Measurements from ENCODE around the gene PCDHGB4.

PCDHGB4 gene

DNA sequence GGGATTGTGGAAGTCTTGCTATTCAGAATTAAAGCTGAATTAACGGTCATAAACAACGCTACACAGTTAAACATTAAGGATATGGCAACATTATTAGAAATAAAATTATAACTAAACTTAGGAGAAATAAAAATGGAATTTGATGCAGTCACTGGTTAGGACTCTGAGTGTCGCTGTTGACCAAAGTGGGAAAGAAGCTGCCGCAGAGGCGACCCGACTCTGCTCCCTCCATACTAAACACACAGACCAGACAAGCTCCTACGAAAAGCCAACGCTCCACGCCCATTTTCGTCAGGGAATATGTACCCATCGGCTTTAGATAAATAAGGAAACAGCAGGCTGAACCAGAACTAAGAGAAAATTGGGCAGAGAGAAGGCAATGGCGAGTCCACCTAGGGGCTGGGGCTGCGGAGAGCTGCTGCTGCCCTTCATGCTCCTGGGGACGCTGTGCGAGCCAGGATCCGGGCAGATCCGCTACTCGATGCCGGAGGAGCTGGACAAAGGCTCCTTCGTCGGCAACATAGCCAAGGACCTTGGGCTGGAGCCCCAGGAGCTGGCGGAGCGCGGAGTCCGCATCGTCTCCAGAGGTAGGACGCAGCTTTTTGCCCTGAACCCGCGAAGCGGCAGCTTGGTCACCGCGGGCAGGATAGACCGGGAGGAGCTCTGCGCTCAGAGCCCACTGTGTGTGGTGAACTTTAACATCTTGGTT is 23.4 kb upstream of the PCDHGB4 start, which contains the start of gene PCDHGA5:
TSS of gene PCDHGA5 (plus strand) at position 211 of the 709 bp plus-strand sequence. CDS start at position 380, 169 bp downstream.
- no peak for TF ChIP-seq CEBPB (IDR thresholded peaks at IDR 0.05)

DNA sequence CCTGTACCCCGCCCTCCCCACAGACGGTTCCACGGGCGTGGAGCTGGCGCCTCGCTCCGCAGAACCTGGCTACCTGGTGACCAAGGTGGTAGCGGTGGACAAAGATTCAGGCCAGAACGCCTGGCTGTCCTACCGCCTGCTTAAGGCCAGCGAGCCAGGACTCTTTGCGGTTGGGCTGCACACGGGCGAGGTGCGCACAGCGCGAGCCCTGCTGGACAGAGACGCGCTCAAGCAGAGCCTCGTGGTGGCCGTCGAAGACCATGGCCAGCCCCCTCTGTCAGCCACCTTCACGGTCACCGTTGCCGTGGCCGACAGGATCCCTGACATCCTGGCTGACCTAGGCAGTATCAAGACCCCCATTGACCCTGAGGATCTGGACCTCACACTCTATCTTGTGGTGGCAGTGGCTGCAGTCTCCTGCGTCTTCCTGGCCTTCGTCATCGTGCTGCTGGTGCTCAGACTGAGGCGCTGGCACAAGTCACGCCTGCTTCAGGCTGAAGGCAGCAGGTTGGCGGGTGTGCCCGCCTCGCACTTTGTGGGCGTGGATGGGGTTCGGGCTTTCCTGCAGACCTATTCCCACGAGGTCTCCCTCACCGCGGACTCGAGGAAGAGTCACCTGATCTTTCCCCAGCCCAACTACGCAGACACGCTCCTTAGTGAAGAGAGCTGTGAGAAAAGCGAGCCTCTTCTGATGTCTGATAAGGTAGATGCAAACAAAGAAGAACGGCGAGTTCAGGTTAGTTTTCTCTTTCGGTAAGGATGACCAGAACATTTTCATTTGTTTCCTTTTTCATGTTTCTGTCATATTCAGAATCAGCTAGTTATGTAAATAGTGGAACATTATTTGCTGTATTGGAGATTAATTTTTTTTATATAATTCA is 21.2 kb upstream of the PCDHGB4 start:
- TF ChIP-seq, protein P1, sequence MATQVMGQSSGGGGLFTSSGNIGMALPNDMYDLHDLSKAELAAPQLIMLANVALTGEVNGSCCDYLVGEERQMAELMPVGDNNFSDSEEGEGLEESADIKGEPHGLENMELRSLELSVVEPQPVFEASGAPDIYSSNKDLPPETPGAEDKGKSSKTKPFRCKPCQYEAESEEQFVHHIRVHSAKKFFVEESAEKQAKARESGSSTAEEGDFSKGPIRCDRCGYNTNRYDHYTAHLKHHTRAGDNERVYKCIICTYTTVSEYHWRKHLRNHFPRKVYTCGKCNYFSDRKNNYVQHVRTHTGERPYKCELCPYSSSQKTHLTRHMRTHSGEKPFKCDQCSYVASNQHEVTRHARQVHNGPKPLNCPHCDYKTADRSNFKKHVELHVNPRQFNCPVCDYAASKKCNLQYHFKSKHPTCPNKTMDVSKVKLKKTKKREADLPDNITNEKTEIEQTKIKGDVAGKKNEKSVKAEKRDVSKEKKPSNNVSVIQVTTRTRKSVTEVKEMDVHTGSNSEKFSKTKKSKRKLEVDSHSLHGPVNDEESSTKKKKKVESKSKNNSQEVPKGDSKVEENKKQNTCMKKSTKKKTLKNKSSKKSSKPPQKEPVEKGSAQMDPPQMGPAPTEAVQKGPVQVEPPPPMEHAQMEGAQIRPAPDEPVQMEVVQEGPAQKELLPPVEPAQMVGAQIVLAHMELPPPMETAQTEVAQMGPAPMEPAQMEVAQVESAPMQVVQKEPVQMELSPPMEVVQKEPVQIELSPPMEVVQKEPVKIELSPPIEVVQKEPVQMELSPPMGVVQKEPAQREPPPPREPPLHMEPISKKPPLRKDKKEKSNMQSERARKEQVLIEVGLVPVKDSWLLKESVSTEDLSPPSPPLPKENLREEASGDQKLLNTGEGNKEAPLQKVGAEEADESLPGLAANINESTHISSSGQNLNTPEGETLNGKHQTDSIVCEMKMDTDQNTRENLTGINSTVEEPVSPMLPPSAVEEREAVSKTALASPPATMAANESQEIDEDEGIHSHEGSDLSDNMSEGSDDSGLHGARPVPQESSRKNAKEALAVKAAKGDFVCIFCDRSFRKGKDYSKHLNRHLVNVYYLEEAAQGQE (IDR thresholded peaks at IDR 0.05; ENCODE audit: low read depth) = no peak
- TF ChIP-seq CEBPB (IDR thresholded peaks at IDR 0.05) = no peak
- no peak for TF ChIP-seq TCF12 (IDR thresholded peaks at IDR 0.05; ENCODE audit: low read depth)
- TF ChIP-seq, protein P2, sequence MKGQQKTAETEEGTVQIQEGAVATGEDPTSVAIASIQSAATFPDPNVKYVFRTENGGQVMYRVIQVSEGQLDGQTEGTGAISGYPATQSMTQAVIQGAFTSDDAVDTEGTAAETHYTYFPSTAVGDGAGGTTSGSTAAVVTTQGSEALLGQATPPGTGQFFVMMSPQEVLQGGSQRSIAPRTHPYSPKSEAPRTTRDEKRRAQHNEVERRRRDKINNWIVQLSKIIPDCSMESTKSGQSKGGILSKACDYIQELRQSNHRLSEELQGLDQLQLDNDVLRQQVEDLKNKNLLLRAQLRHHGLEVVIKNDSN (IDR thresholded peaks at IDR 0.05) = no peak
- no peak for TF ChIP-seq EP300 (IDR thresholded peaks at IDR 0.05; ENCODE audit: borderline replicate concordance)
- no peak for TF ChIP-seq TAF1 (IDR thresholded peaks at IDR 0.05; ENCODE audit: low read depth)
- no peak for TF ChIP-seq EGR1 (IDR thresholded peaks at IDR 0.05)
- TF ChIP-seq ZBTB7A (IDR thresholded peaks at IDR 0.05; ENCODE audit: low read depth) = no peak
- TF ChIP-seq YY1 (IDR thresholded peaks at IDR 0.05; ENCODE audit: low read depth) = no peak
- TF ChIP-seq, protein P3, sequence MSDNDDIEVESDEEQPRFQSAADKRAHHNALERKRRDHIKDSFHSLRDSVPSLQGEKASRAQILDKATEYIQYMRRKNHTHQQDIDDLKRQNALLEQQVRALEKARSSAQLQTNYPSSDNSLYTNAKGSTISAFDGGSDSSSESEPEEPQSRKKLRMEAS (IDR thresholded peaks at IDR 0.05) = no peak
- TF ChIP-seq RAD21 (IDR thresholded peaks at IDR 0.05; ENCODE audit: low read depth) = no peak
- no peak for TF ChIP-seq CREB1 (IDR thresholded peaks at IDR 0.05; ENCODE audit: low read depth)
- TF ChIP-seq TEAD4 (IDR thresholded peaks at IDR 0.05) = no peak
- TF ChIP-seq FOXM1 (IDR thresholded peaks at IDR 0.05; ENCODE audit: borderline replicate concordance, low read depth) = no peak
- TF ChIP-seq NFIC (IDR thresholded peaks at IDR 0.05) = no peak

DNA sequence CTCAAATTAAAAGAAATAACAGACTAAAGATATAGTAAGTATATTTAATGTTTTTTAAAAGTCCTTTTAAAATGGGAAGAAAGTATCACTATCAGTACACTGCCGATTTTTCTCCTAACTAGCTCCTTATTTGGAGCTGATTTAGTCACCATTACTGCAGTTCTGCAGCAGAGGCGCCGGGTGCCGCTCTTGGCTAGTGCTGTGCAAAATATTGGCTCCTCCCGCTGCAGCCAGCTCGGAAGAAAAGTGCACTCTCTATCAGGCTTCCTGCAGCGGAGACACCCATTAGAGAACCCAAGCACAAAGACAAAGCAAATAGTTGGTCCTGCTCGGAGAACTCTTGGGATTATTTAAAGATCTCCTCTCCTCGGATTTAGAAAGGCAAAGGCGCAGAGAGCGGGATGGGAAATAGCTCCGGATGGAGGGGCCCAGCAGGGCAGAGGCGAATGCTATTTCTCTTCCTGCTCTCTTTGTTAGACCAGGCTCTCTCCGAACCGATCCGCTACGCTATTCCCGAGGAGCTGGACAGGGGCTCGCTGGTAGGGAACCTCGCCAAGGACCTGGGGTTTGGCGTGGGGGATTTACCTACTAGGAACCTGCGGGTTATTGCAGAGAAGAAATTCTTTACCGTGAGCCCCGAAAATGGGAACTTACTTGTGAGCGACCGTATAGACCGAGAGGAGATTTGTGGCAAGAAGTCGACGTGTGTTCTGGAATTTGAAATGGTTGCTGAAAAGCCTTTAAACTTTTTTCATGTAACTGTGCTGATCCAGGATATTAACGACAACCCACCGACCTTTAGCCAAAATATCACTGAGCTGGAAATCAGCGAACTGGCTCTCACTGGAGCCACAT is 17.3 kb upstream of the PCDHGB4 start, which contains the start of gene PCDHGB3:
TSS of gene PCDHGB3 (plus strand) at position 249 of the 855 bp plus-strand sequence. CDS start at position 402, 153 bp downstream.
- TF ChIP-seq, protein P3 (IDR thresholded peaks at IDR 0.05) = no peak
- TF ChIP-seq RAD21 (IDR thresholded peaks at IDR 0.05; ENCODE audit: low read depth) = peak; percentile 22; the same call in 1 of the 2 replicates

DNA sequence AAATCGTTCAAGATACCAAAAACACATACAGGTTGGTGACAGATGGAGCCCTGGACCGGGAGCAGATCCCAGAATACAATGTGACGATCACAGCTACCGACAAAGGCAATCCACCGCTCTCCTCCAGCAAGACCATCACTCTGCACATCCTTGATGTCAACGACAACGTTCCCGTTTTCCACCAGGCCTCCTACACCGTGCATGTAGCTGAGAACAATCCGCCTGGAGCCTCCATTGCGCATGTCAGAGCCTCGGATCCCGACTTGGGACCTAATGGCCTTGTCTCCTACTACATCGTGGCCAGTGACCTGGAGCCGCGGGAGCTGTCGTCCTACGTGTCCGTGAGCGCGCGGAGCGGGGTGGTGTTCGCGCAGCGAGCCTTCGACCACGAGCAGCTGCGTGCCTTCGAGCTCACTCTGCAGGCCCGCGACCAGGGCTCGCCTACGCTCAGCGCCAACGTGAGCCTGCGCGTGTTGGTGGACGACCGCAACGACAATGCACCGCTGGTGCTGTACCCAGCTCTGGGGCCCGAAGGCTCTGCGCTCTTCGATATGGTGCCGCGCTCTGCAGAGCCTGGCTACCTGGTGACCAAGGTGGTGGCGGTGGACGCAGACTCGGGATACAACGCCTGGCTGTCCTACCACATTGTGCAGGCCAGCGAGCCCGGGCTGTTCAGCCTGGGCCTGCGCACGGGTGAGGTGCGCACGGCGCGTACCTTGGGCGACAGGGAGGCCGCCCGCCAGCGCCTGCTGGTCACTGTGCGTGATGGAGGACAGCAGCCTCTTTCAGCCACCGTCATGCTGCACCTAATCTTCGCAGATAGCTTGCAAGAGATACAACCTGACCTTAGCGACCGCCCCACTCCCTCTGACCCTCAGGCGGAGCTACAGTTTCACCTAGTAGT is 15.7 kb upstream of the PCDHGB4 start:
- TF ChIP-seq EGR1 (IDR thresholded peaks at IDR 0.05) = no peak
- no peak for TF ChIP-seq RAD21 (IDR thresholded peaks at IDR 0.05; ENCODE audit: low read depth)
- TF ChIP-seq FOXM1 (IDR thresholded peaks at IDR 0.05; ENCODE audit: borderline replicate concordance, low read depth) = no peak
- no peak for TF ChIP-seq EP300 (IDR thresholded peaks at IDR 0.05; ENCODE audit: borderline replicate concordance)
- TF ChIP-seq TCF12 (IDR thresholded peaks at IDR 0.05; ENCODE audit: low read depth) = no peak
- TF ChIP-seq TEAD4 (IDR thresholded peaks at IDR 0.05) = no peak
- TF ChIP-seq, protein P1 (IDR thresholded peaks at IDR 0.05; ENCODE audit: low read depth) = no peak

DNA sequence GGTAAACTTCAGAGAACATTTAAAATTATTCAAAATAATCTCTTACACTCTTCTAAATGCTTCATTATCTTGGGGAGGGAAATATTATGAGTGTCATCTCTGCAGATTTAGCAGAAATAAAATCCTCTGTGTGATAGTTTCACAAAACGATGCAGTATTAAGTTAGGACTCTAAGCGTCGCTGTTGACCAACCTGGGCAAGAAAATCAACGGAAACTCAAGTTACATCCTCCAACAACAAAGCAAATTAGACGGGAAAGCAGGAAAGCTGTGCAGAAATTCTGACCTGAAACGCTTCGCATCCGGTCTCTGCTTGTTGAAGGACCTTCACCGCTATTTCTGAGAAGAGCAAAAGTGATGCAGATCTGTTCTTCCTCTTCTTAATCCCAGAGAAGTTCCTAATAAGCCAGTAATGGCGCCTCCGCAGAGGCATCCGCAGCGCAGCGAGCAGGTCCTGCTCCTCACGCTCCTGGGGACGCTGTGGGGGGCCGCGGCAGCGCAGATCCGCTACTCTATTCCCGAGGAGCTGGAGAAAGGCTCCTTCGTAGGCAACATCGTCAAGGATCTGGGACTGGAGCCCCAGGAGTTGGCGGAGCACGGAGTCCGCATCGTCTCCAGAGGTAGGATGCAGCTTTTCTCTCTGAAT is 13.7 kb upstream of the PCDHGB4 start, which contains the start of gene PCDHGA6:
TSS of gene PCDHGA6 (plus strand) at position 219 of the 645 bp plus-strand sequence. CDS start at position 412, 193 bp downstream.
- TF ChIP-seq TAF1 (IDR thresholded peaks at IDR 0.05; ENCODE audit: low read depth) (no peak), RAD21 (IDR thresholded peaks at IDR 0.05; ENCODE audit: low read depth) (peak; percentile 53)

All from Ishikawa (cell line).